Smooth muscle cell of the coronary artery (primary cell): Measurements from ENCODE around the gene RIBC1. TPM values are rescaled to one million over a fixed set of nuclear protein-coding genes. Genes with fewer than 3 reads are reported as not detected.

Experiments
- total RNA-seq: library from RNA; depleted of rRNA; stranded (reverse); fragments of >200 nt; gene quantifications from 2 replicates; pipeline ENCODE4 v1.2.3, GENCODE V29; 2014; ENCODE audit warnings: low replicate concordance

RIBC1 gene
- total RNA-seq, result 0.68 and 0.94 TPM in 2 replicates

DNA sequence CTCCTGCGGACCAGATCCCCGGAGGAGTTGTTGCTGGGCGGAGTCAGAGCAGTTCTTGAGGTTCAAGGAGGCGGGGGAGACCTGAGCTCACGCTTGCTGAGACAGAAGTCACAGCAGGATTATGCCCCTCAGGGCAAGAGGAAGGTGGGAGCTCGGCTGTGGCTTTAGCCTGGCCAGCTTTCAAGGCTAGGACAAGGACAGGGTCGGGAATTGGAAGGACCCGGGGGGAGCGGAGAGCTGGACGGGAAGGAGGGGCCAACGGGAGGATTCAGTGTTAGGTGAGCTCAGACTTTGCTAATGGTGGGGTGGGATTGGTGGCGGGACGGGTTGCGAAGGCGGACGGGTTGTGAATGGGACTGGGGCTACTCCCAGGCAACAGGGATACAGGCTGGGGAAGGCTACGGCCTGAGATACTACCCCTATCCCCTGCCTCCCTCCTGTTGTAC, at the start of gene RIBC1:
Gene RIBC1 (plus strand): TSS at position 13 of the 446 bp plus-strand sequence. CDS start 3,404 bp downstream, outside the sequence.

DNA sequence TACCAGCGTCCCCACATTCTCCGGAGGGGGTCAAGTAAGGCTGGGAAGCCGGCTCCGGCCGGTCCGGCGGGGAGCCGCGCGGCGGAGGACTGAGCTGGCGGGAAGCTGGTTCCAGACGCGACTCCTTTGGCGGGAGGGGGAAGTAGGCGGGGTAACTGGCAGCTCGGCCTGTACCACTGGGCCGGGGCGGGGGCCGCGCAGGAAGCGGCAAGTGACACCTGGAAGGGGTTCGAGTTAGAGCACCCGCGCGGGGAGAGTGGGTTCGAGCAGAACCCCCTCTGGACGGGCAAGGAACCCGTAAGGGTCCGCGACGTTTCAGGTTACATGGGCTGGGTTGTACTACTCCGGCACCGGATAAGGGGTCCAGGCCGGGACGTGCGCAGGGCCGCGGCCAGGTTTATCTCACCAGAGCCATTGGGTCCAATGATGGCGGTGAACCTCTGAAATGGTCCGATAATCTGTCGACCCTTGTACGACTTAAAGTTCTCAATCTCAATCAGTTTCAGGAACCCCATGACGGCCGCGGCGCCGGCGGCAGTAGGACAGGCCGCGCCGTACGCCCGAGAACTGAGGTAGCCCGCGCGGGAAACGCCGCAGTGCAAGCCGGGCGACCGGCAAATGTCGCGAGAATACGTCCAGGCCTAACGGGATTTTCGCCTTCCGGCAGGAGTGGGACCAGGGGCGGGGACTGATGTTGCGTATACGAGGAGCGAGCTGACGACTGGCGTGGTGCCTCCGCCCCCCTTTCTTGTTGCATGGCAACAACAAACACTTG, 400 bp upstream of the RIBC1 start, which contains the start of gene SMC1A:
Gene SMC1A (minus strand): TSS at position 569 of the 775 bp plus-strand sequence. CDS start 54 bp downstream, at position 515.

DNA sequence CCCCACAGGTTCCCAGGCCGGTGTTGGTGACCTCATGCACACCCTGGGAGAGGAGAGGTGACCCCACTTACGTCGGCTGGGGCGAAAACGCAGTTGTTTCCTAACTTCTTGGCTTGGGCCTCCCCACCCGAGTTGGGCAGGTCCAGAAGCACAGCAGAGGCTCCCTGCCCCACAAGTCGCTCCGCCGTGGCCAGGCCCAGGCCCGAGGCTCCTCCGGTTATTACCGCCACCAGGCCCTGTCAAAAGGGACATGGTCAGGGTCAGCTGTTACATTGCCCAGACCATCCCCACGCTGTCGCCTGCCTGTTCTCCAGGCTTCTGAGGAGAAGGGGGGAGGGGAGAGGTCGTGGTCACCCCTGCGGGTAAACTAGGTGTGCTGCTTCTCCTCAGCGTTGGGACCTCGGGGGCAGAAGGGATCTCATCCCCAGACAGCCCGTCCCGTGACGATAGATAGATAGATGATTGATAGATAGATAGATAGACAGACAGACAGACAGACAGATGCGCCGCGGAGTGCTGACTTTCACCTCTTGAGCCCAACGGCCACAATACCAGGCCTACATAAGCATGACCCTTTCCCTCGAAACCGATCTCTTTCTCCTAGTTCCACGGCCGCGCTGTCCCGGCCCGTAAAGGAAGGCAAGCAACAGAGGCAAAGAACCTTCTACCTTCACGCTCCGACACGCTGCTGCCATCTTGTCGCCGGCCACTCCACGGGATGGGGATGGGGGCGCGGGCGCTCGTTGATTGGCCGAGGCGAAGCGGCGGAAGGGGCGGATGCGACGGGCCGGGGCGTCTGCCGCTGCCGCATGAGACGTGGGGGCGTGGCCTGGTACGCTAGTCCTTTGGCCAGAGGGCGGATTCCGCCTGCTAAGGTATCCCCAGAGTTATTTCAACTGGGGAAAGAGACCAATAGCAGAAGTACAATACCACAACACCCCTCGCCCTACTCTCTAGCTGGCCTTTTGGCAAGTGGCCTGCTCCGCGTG, 11.3 kb downstream of the RIBC1 start, which contains the start of gene HSD17B10:
Gene HSD17B10 (minus strand): TSS at position 720 of the 989 bp plus-strand sequence. CDS start 25 bp downstream, at position 695.

Other genes with a start within 250 kb of the RIBC1 start
- 50.3 and 55.2 TPM in 2 replicates for gene KDM5C, start 197.7 kb upstream of the RIBC1 start, total RNA-seq
- gene IQSEC2, start 141.3 kb upstream of the RIBC1 start, total RNA-seq, result 2.1 and 4.3 TPM in 2 replicates
- gene SMC1A, start 219 bp upstream of the RIBC1 start, total RNA-seq, result 7.1 and 12.3 TPM in 2 replicates
- gene HSD17B10, start 11.5 kb downstream of the RIBC1 start, total RNA-seq, result 47.6 and 118 TPM in 2 replicates